Measurements from ENCODE around the gene ARHGAP45.

Gene ARHGAP45

GRCh38 chr19:1135454-1135853, 68.5 kb downstream of the ARHGAP45 start:
- no peak for DNase-seq

- no peak for DNase-seq
Observed at GRCh38 chr19:1136201-1136600, 69.2 kb downstream of the ARHGAP45 start.
